Epidermal melanocyte (primary cell): Measurements from ENCODE around the gene GUCY2C.
"Not testable (repeated sequence)": the region's sequence is repeated elsewhere in the genome, so short reads cannot be mapped to it uniquely, and the experiment has no call there.

Experiments
- DNase-seq: peaks from one replicate; pipeline ENCODE4 v3.0.0; 2011; ENCODE audit warnings: low spot score; ENCODE audit not compliant: insufficient read length

GUCY2C gene

GRCh38 chr12:14682231-14682630 is 14.2 kb downstream of the GUCY2C start:
- not testable (repeated sequence) for DNase-seq

GRCh38 chr12:14681625-14682024 is 14.8 kb downstream of the GUCY2C start:
- DNase-seq, result no peak

GRCh38 chr12:14681190-14681589 is 15.2 kb downstream of the GUCY2C start:
- no peak for DNase-seq

- no peak for DNase-seq
These were observed 17.8 kb downstream of the GUCY2C start for GRCh38 chr12:14678547-14679150.

GRCh38 chr12:14668591-14668990 is 27.8 kb downstream of the GUCY2C start:
- DNase-seq, result no peak

- no peak for DNase-seq
These were observed 30.7 kb downstream of the GUCY2C start for GRCh38 chr12:14665354-14666348.

GRCh38 chr12:14664434-14665023 is 31.9 kb downstream of the GUCY2C start:
- no peak for DNase-seq

- DNase-seq, result no peak
These were observed 33.4 kb downstream of the GUCY2C start for GRCh38 chr12:14663002-14663401.

- no peak for DNase-seq
These were observed 39.6 kb downstream of the GUCY2C start for GRCh38 chr12:14656846-14657245.

- no peak for DNase-seq
These were observed 41.1 kb downstream of the GUCY2C start for GRCh38 chr12:14655284-14655683.

- DNase-seq, result no peak
These were observed 41.6 kb downstream of the GUCY2C start for GRCh38 chr12:14654842-14655241.

GRCh38 chr12:14654416-14654815 is 42.0 kb downstream of the GUCY2C start:
- no peak for DNase-seq

GRCh38 chr12:14652483-14652882 is 43.9 kb downstream of the GUCY2C start:
- no peak for DNase-seq

GRCh38 chr12:14651371-14651770 is 45.0 kb downstream of the GUCY2C start:
- DNase-seq, result no peak

- no peak for DNase-seq
These were observed 45.6 kb downstream of the GUCY2C start for GRCh38 chr12:14650789-14651188.

GRCh38 chr12:14647028-14647750 is 49.2 kb downstream of the GUCY2C start:
- DNase-seq, result no peak

- no peak for DNase-seq
These were observed 53.1 kb downstream of the GUCY2C start for GRCh38 chr12:14643251-14643650.

GRCh38 chr12:14638066-14638465 is 58.3 kb downstream of the GUCY2C start:
- no peak for DNase-seq

- no peak for DNase-seq
These were observed 60.6 kb downstream of the GUCY2C start for GRCh38 chr12:14635776-14636175.

GRCh38 chr12:14630793-14631192 is 65.6 kb downstream of the GUCY2C start:
- no peak for DNase-seq
